Measurements from ENCODE around the gene DBNDD1. TPM values are rescaled to one million over a fixed set of nuclear protein-coding genes. Genes with fewer than 3 reads are reported as not detected.

The DBNDD1 gene
- total and polyA plus RNA-seq, 2 donors (not counting 3 experiments of a cell fraction or from before 2014, with no cell fraction given) = 28.2 to 45.7 TPM

GRCh38 chr16:90053902-90054500, 34.7 kb upstream of the DBNDD1 start:
- POLR2A ChIA-PET = no interaction called here
- Histone ChIP-seq H3K36me3 (ENCODE audit: control insufficient read depth in 2 of 2, extremely low read depth in 1 of 2, insufficient read depth in 2 of 2, low read length in 2 of 2) (no peaks in the 10 kb centered on the region), H3K4me1 (ENCODE audit: control insufficient read depth, extremely low read depth, insufficient read depth, low read length) (no peaks in the 10 kb centered on the region), H3K27me3 (ENCODE audit: control insufficient read depth in 2 of 2, insufficient read depth in 2 of 2, low read length in 2 of 2) (no peaks in the 10 kb centered on the region), H3K9ac (replicated peaks; ENCODE audit: extremely low read depth, insufficient read depth, low read length) (no peak overlapping the region), H3K9me3 (replicated peaks; ENCODE audit: control insufficient read depth, insufficient read depth, low read length) (no peaks in the 10 kb centered on the region), H3K79me2 (ENCODE audit: control insufficient read depth, insufficient read depth, low read length) (no peaks in the 10 kb centered on the region), H4K20me1 (replicated peaks; ENCODE audit: control insufficient read depth, extremely low read depth, insufficient read depth, low read length) (no peaks in the 10 kb centered on the region), H2AFZ (ENCODE audit: low read depth, low read length) (no peak overlapping the region), H3K4me3 (replicated peaks in 1 of 3; ENCODE audit: insufficient read depth in 1 of 3, low read depth in 1 of 3, low read length in 3 of 3) (no peak overlapping the region), H3K27ac (ENCODE audit: insufficient read depth, low read depth, low read length) (no peak overlapping the region), H3K4me2 (ENCODE audit: insufficient read depth, low read length) (no peak overlapping the region), H3K9me1 (replicated peaks; ENCODE audit: control insufficient read depth, extremely low read depth, insufficient read depth, low read length) (no peaks in the 10 kb centered on the region)
- no peak for FAIRE-seq
- CTCF ChIA-PET = interaction anchor here (1.2 kb wide), 1 partner anchor 28 kb away, joined by 3 read pairs; no protein-coding TSS in a partner anchor
- no TSS peak for BruUV-seq (replicated peaks)
- DNase-seq (ENCODE audit: low read depth, low spot score) = no peak
- TF ChIP-seq MAX (IDR thresholded peaks at IDR 0.05; ENCODE audit: insufficient read depth, insufficient read length) = no peak
- no peak for TF ChIP-seq EZH2 (IDR thresholded peaks at IDR 0.05; ENCODE audit: borderline replicate concordance, low read depth, low read length, severe bottlenecking)
- no peak for TF ChIP-seq POLR2A (IDR thresholded peaks at IDR 0.05; ENCODE audit: low read depth, low read length)
- no peak for TF ChIP-seq JUN (IDR thresholded peaks at IDR 0.05; ENCODE audit: borderline replicate concordance, insufficient read depth, insufficient read length, low read depth)
- no peak for TF ChIP-seq GATA2 (IDR thresholded peaks at IDR 0.05; ENCODE audit: insufficient read depth, insufficient read length, low read depth, low read length)
- no peak for TF ChIP-seq CTCF (IDR thresholded peaks at IDR 0.05; ENCODE audit: extremely low read depth in 1 of 2, insufficient read depth in 1 of 2, low read depth in 1 of 2, low read length in 2 of 2)
- TF ChIP-seq MYC (IDR thresholded peaks at IDR 0.05; ENCODE audit: low read depth, low read length) = no peak
- no peak for TF ChIP-seq POLR2AphosphoS5 (IDR thresholded peaks at IDR 0.05; ENCODE audit: insufficient read depth, low read depth, low read length)
- no peak for TF ChIP-seq FOS (IDR thresholded peaks at IDR 0.05; ENCODE audit: borderline replicate concordance, insufficient read depth, low read length)
- dilution Hi-C loops (cut with MboI; ENCODE audit: extremely low pct_ligation_motif_present, low sequenced_read_pairs) (no loop called here), intact Hi-C loops (cut with micrococcal nuclease) (no loop called here)
